HG03103 (cell line): ENCODE measurements around the gene ISX.

Source experiments
- ATAC-seq: cut with Tn5 transposase; IDR thresholded peaks from one replicate; pipeline ENCODE4 v1.9.1; 2021; ENCODE audit warnings: low read depth; ENCODE audit not compliant: unreplicated experiment

Gene ISX

DNA sequence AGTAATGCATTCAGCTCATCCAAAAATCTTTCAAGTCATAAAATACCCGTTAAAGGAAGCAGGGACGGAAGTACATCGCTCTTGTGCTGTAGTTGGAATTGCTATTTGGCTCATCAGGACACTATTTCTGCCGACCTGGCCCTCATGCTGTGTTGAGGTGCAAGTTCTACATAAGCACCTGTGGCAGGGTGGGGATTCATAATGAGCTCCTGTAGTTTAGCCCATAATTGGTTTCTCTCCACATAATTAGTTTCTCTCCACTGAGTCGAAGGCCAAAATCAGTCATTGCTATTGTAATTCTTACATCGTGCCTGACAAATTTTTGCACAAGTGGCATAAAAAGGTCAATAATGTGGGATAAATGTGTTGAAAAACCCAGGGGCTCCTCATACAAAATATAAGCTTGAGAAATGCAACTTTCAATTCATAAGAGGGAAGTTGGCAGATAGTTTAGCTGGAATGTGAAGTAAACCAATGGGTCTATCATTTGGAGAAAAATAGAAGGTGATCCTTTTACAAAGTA, 14.9 kb upstream of the ISX start:
- no peak for ATAC-seq

DNA sequence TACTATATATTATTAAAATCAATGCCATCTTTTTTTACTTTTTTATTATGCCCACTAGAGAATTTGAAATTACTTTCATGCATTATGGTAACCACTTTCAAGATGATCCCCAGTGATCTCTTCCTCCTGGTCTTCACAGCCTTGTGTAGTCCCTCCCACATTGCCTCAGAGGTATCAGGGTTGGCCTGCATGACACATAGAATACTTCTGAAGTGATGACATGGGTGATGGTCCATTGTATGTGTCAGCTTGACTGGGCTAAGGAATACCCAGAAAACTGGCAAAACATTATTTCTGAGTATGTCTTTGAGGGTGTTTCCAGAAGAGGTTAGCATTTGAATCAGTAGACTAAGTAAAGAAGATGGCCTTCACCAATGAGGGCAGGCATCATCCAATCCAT, 14.2 kb upstream of the ISX start:
- ATAC-seq = no peak

DNA sequence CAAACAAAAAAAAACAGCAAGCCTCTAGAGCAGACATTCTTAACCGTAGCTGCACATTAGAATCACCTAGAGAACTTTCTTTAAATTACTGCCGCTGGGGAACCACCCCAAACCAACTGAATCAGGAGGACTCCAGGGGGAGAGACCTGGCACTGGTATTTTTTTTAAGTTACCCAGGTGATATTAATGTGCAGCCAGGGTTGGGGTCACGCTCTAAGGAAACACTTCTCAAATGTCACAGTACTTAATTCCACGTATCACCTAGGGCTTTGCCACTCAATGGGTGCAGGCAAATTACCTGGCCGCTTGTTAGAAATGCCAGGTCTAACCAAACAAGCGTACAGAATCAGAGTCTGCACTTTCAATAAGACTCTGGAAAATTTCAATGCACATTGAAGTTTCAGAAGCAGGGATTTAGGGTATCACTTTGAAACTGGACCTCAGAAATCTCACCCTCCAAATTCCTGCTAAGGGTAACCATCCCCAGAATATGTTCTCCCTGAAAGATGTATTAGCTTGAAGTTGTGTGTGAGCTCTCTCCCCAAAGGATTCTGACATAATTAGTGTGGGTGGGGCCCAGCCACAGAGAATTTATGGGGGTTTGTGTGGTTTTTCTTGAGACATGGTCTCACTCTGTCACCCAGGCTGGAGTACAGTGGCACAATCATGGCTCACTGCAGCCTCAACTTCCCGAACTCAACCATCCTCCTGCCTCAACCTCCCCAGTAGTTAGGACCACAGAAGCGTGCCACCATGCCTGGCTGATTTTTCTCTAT, 12.7 kb upstream of the ISX start:
- no peak for ATAC-seq

GRCh38 chr22:35054064-35054463, 11.9 kb upstream of the ISX start:
- no peak for ATAC-seq

DNA sequence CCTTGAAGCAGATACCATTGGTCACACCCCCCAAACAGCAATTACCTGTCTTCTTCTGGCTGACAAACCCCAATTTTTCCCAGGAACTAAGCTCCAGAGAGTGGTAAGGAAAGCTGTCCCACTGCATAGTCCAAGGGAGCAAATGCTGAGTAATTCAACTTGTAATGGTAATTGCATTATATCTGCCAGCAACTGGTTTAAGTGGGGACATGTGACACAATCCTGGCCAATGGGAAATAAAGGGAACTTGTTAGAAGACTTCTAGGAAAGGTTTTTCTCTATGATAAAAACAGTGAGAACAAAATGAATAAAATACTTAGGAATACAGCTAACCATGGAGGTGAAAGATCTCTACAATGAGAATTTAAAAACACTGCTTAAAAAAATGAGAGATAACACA, 9.5 kb upstream of the ISX start:
- no peak for ATAC-seq

GRCh38 chr22:35057155-35057554, 8.8 kb upstream of the ISX start:
- no peak for ATAC-seq

- ATAC-seq = no peak
Observed at GRCh38 chr22:35059632-35060031, 6.3 kb upstream of the ISX start.

DNA sequence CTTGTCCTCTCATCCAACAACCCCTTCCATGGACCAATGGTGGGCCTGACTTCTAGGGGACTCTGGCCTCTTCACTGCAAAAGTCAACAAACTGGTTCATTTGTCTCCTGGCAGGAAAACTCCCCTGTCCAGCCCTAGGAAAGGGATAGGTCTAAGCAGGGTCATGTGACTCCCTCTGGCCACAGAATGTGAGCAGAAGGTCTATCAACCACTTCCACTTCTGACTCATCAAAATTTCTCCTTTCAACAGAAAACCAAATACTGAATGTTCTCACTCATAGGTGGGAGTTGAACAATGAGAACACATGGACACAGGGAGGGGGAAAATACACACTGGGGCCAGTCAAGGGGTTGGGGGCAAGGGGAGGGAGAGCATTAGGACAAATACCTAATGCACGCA, 1.3 kb upstream of the ISX start:
- ATAC-seq = no peak

- ATAC-seq = no peak
Observed at GRCh38 chr22:35065183-35065582, 775 bp upstream of the ISX start.

DNA sequence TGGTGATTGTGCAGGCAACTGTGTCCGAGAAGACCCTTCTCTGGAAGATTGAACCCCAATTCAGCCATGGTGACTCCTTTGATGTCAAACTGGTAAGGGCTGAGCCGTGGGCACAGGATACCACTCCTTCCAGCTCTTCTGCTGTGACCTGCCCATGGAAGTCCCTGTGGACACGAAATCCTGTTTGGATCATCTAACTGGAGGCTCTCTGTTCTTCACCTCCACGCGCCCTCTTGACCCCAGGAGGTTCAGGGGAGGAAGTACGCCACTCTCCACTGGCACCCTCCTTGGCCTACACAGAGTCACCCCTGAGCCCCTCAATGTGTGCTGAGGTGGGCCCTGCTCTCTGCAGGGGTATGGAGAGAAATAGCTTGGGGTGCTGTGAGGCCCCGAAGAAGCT, 810 bp downstream of the ISX start:
- no peak for ATAC-seq

DNA sequence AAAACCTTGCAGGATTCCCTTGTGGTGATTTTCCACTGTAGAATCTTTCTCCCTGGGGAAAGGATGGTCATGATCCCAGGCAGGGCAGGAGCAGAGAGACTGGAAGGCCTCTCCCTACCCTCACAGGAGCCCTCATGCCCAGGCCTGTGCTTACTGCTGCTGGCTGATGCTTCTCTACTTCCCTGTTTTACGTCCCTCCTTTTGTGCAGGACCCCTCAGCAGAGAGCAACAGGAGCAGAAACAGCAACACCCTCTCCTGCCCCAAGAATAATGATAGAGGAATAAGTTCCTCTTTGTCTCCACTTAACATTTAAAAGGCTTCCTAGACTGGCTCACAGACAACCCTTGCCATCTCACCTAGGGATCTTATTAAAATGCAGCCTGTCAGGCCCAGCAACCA, 3.6 kb downstream of the ISX start:
- no peak for ATAC-seq

DNA sequence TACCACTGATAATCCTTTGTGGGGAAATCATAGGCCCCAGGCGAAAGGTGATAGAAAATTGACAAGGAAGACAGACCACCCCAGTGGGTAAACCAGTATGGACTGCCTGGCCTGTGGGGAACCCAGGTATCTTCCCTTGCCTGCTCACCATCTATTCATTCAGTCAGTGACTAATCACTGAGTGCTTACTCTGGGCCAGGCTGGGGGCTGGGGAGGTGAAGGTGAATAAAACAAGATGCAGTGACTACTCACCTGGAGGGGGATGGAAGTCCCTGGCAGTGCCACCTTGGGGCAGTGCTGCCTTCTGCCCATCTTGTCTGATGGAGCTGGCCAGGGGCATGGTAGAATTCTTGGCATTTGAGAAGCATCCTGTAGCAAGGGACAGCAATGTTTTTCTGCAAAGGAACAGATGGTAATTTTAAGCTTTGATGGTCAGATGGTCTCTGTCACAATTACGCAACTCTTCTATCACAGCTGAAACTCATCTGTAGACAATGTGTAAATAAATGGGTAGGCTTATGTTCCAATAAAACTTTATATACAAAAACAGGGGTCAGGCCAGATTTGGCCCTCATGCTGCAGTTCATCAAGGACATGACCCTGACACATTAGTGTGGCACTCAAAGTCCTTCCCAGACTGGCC, 4.6 kb downstream of the ISX start:
- no peak for ATAC-seq

- ATAC-seq = no peak
Observed at GRCh38 chr22:35071784-35072183, 5.8 kb downstream of the ISX start.

GRCh38 chr22:35072925-35073324, 7.0 kb downstream of the ISX start:
- no peak for ATAC-seq

- no peak for ATAC-seq
Observed at GRCh38 chr22:35074583-35074982, 8.6 kb downstream of the ISX start.

DNA sequence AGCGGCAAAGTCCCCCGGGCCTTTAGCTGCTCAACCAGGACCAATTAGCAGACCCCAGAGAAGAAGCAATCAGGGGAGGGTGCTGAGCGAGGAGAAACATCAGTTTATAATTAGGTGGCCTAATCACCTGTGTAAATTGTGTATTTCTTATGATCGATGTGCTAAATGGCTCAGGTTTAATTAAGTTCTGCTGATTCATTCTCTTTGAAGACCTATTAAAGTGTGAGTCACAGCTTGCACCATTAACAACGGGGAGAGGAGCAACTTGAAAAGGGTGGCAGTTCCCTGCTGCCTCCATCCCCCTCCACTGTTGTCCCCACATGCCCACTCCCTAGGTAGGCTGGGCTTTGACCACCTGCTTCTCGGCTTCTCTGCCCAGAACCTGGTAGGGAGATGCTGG, 10.7 kb downstream of the ISX start:
- no peak for ATAC-seq

- ATAC-seq = no peak
Observed at GRCh38 chr22:35085621-35086020, 19.7 kb downstream of the ISX start.

GRCh38 chr22:35089139-35089538, 23.2 kb downstream of the ISX start:
- ATAC-seq = no peak

GRCh38 chr22:35092406-35092805, 26.4 kb downstream of the ISX start:
- no peak for ATAC-seq

- no peak for ATAC-seq
Observed at GRCh38 chr22:35098921-35099320, 33.0 kb downstream of the ISX start.

- ATAC-seq = no peak
Observed at GRCh38 chr22:35099883-35100282, 33.9 kb downstream of the ISX start.

DNA sequence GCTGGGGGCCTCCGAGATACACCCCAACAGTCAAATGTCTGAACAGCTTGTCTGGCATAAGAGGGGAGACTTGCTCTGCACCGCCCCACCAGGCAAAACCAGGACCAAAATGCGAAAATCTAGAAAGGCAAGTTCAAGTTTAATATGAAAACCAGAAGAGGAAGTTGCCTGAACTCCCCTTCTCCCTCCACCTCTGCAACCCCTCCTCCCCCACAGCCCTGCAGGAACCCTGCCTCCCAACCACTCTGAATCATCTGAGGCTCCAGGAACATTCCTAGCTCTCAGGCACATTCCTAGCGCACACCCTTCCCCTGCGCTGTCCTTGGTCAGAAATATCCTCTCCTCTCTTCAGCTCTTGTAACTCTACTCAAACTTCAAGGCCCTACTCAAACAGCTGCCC, 36.7 kb downstream of the ISX start:
- no peak for ATAC-seq
